CD14-positive monocyte (primary cell): Measurements from ENCODE around the gene RAX. TPM values are rescaled to one million over a fixed set of nuclear protein-coding genes. Genes with fewer than 3 reads are reported as not detected.

Source experiments
- DNase-seq, 3 donors: peaks; one replicate each; pipeline ENCODE4 v3.0.0-alpha.2; 2011 to 2022
- H2AFZ ChIP-seq: 2 replicates; pipeline ENCODE4 v1.6.0; 2012; ENCODE audit warnings: mild to moderate bottlenecking, low read depth, low read length, inconsistent platforms; ENCODE audit not compliant: insufficient read depth, poor library complexity, severe bottlenecking
- H3K27ac ChIP-seq, 2 donors: 1 replicate in 1 of 2; 2 replicates in 1 of 2; pipeline ENCODE4 v1.5.1; 2012 to 2013; ENCODE audit warnings: low read length in 2 of 2, control low read depth in 1 of 2, inconsistent platforms in 1 of 2, low read depth in 1 of 2, mild to moderate bottlenecking in 1 of 2
- H3K27me3 ChIP-seq, 2 donors: one replicate each; pipeline versions ENCODE4 v1.6.0 to v1.6.1; 2011 to 2013; ENCODE audit warnings: low read length in 2 of 2; ENCODE audit not compliant: control insufficient read depth in 2 of 2, insufficient read depth in 2 of 2
- H3K36me3 ChIP-seq, 2 donors: replicated peaks in 1 of 2; 1 replicate in 1 of 2; 2 replicates in 1 of 2; pipeline versions ENCODE4 v1.5.1 to v1.6.1; 2012 to 2013; ENCODE audit warnings: low read length in 2 of 2, control low read depth in 1 of 2, inconsistent platforms in 1 of 2, mild to moderate bottlenecking in 1 of 2; ENCODE audit not compliant: insufficient read depth in 2 of 2, control insufficient read depth in 1 of 2
- H3K4me1 ChIP-seq, 2 donors: 1 replicate in 1 of 2; 2 replicates in 1 of 2; pipeline versions ENCODE4 v1.5.1 to v1.6.1; 2012 to 2013; ENCODE audit warnings: low read length in 2 of 2, control low read depth in 1 of 2, inconsistent platforms in 1 of 2, mild to moderate bottlenecking in 1 of 2, moderate library complexity in 1 of 2; ENCODE audit not compliant: insufficient read depth in 2 of 2, control insufficient read depth in 1 of 2
- H3K4me2 ChIP-seq: replicated peaks from 2 replicates; pipeline ENCODE3; 2012; ENCODE audit warnings: low read length, moderate library complexity, mild to moderate bottlenecking; ENCODE audit not compliant: poor library complexity, severe bottlenecking; ENCODE audit errors: extremely low read depth
- H3K4me3 ChIP-seq, 3 experiments: fragments of 200-600 bp in 1 of 3; sonication (generic) in 1 of 3; replicated peaks in 1 of 3; 1 replicate in 2 of 3; 2 replicates in 1 of 3; pipeline ENCODE4 v1.5.1; 2011 to 2013; ENCODE audit warnings: low read length in 3 of 3, mild to moderate bottlenecking in 3 of 3, control low read depth in 2 of 3, low read depth in 2 of 3, inconsistent platforms in 1 of 3, moderate library complexity in 1 of 3
- H3K79me2 ChIP-seq: 2 replicates; pipeline ENCODE4 v1.6.0; 2012; ENCODE audit warnings: mild to moderate bottlenecking, control low read depth, inconsistent platforms, low read length, moderate library complexity; ENCODE audit not compliant: insufficient read depth
- H3K9ac ChIP-seq: 2 replicates; pipeline ENCODE4 v1.6.0; 2017; ENCODE audit warnings: low read length, mild to moderate bottlenecking; ENCODE audit not compliant: insufficient read depth, poor library complexity, severe bottlenecking
- H3K9me3 ChIP-seq, 2 donors: replicated peaks in 1 of 2; 1 replicate in 1 of 2; 2 replicates in 1 of 2; pipeline versions ENCODE4 v1.5.1 to v1.6.1; 2012 to 2013; ENCODE audit warnings: low read length in 2 of 2, control low read depth in 1 of 2; ENCODE audit not compliant: control insufficient read depth in 1 of 2, insufficient read depth in 1 of 2
- H4K20me1 ChIP-seq: 2 replicates; pipeline ENCODE4 v1.6.0; 2012; ENCODE audit warnings: mild to moderate bottlenecking, low read length, control low read depth, moderate library complexity; ENCODE audit not compliant: insufficient read depth
- H3K27ac Mint-ChIP-seq, 7 donors: one replicate each; pipeline ENCODE4 v1.8.0; 2020; ENCODE audit warnings: mild to moderate bottlenecking in 7 of 7, mixed read lengths in 7 of 7, moderate library complexity in 6 of 7, inconsistent platforms in 2 of 7
- H3K27me3 Mint-ChIP-seq, 3 donors: one replicate each; pipeline ENCODE4 v1.8.0; 2021 to 2022; ENCODE audit warnings: low read depth in 3 of 3, mild to moderate bottlenecking in 3 of 3, mixed read lengths in 3 of 3, moderate library complexity in 3 of 3, inconsistent platforms in 1 of 3
- H3K36me3 Mint-ChIP-seq, 2 donors: one replicate each; pipeline ENCODE4 v1.8.0; 2020; ENCODE audit warnings: mixed read lengths in 2 of 2, inconsistent platforms in 1 of 2, mild to moderate bottlenecking in 1 of 2
- H3K4me1 Mint-ChIP-seq: one replicate; pipeline ENCODE4 v1.8.0; 2020; ENCODE audit warnings: mild to moderate bottlenecking, mixed read lengths
- H3K4me3 Mint-ChIP-seq, 2 donors: one replicate each; pipeline ENCODE4 v1.8.0; 2020; ENCODE audit warnings: mild to moderate bottlenecking in 2 of 2, mixed read lengths in 2 of 2, moderate library complexity in 1 of 2
- H3K9me3 Mint-ChIP-seq, 7 donors: one replicate each; pipeline ENCODE4 v1.8.0; 2020 to 2022; ENCODE audit warnings: mixed read lengths in 7 of 7, mild to moderate bottlenecking in 6 of 7, moderate library complexity in 6 of 7, inconsistent platforms in 2 of 7
- CTCF ChIP-seq: fragments of 200-600 bp; IDR thresholded peaks from one replicate; pipeline ENCODE4 v1.8.0; 2022; ENCODE audit warnings: antibody characterized with exemption, mild to moderate bottlenecking
- whole genome bisulfite sequencing: methylation state at CpG from one replicate; pipeline ENCODE4 v1.1.5; 2013; ENCODE audit warnings: missing lambda C conversion rate; ENCODE audit not compliant: insufficient coverage; 5-methylcytosine and 5-hydroxymethylcytosine counted together
- intact Hi-C, 2 donors: fragments of 100-400 bp; cut with micrococcal nuclease; formaldehyde crosslinking; loops; one replicate each; pipeline versions ENCODE4 v1.15.0 to v1.15.1; 2023
- polyA plus RNA-seq, 3 donors: library from polyadenylated mRNA; depleted of rRNA in 1 of 3; unstranded in 2 of 3; stranded (reverse) in 1 of 3; fragments of 300-500 nt in 2 of 3; fragments of >200 nt in 1 of 3; fragmentation: Illumina TruSeq in 2 of 3; gene quantifications; 1 replicate in 2 of 3; 2 replicates in 1 of 3; pipeline ENCODE4 v1.2.3, GENCODE V29; 2012 to 2021

Gene RAX
- polyA plus RNA-seq, 3 donors = not detected

GRCh38 chr18:59231877-59232276 lies 41.4 kb downstream of the RAX start:
- no peak overlapping the region for H3K9ac ChIP-seq
- no peaks in the 10 kb centered on the region for H3K9me3 ChIP-seq
- H3K4me1 ChIP-seq = no peaks in the 10 kb centered on the region
- H3K4me3 ChIP-seq = no peak overlapping the region
- Mint-ChIP-seq H3K36me3 (no peaks in the 10 kb centered on the region), H3K4me3 (no peak overlapping the region), H3K9me3 (peaks cover 0 to 3% (median 0%) of the 10 kb centered on the region in 7 donors), H3K27ac (no peak overlapping the region), H3K27me3 (peaks cover 9 to 12% (median 11%) of the 10 kb centered on the region in 3 donors), H3K4me1 (no peaks in the 10 kb centered on the region)
- H3K27ac ChIP-seq = no peak overlapping the region
- intact Hi-C loops = no loop called here
- WGBS = no CpG with 5 or more reads among the region's 2 CpGs
- no peaks in the 10 kb centered on the region for H3K36me3 ChIP-seq
- DNase-seq = no peak
- H4K20me1 ChIP-seq = no peaks in the 10 kb centered on the region
- no peak overlapping the region for H2AFZ ChIP-seq
- no peaks in the 10 kb centered on the region for H3K79me2 ChIP-seq
- peaks cover 0 to 4% of the 10 kb centered on the region in 2 donors for H3K27me3 ChIP-seq
- TF ChIP-seq CTCF = no peak
- H3K4me2 ChIP-seq = no peak overlapping the region

- TF ChIP-seq CTCF = no peak
- H3K9me3 Mint-ChIP-seq = peaks cover 0 to 3% (median 0%) of the 10 kb centered on the region in 7 donors
- intact Hi-C loops = no loop called here
- Histone ChIP-seq H3K36me3 (no peaks in the 10 kb centered on the region), H3K9me3 (no peaks in the 10 kb centered on the region), H3K4me2 (no peak overlapping the region), H3K27me3 (peaks cover 0 to 4% of the 10 kb centered on the region in 2 donors), H3K4me1 (no peaks in the 10 kb centered on the region), H3K9ac (no peak overlapping the region), H3K79me2 (no peaks in the 10 kb centered on the region), H3K4me3 (no peak overlapping the region), H2AFZ (no peak overlapping the region), H4K20me1 (no peaks in the 10 kb centered on the region), H3K27ac (no peak overlapping the region)
- 96% methylated on average over 3 of the region's 5 CpGs for WGBS
- H3K36me3 Mint-ChIP-seq = no peaks in the 10 kb centered on the region
- H3K27ac Mint-ChIP-seq = no peak overlapping the region
- no peak for DNase-seq
- no peaks in the 10 kb centered on the region for H3K4me1 Mint-ChIP-seq
- peaks cover 9 to 15% (median 11%) of the 10 kb centered on the region in 3 donors for H3K27me3 Mint-ChIP-seq
- no peak overlapping the region for H3K4me3 Mint-ChIP-seq
Observed at GRCh38 chr18:59231114-59231513, 42.1 kb downstream of the RAX start.
